ENCODE measurements around the gene ZNF207. TPM values are rescaled to one million over a fixed set of nuclear protein-coding genes. Genes with fewer than 3 reads are reported as not detected.

ZNF207 gene
- total and polyA plus RNA-seq, 9 of the 15 experiments (the other 6 are each of a cell fraction or from before 2014, with no cell fraction given) = 123 to 370 (median 250) TPM

- TF ChIP-seq ZNF407 (IDR thresholded peaks at IDR 0.05; ENCODE audit: low read depth) = no peak
- no peak for TF ChIP-seq CHD1 (IDR thresholded peaks at IDR 0.05; ENCODE audit: low read length)
- TF ChIP-seq MGA (IDR thresholded peaks at IDR 0.05) = no peak
- TF ChIP-seq ZNF239 (CRISPR knock-in tag; IDR thresholded peaks at IDR 0.05) = no peak
- TF ChIP-seq RNF219 (CRISPR knock-in tag; IDR thresholded peaks at IDR 0.05) = no peak
These were observed 19.8 kb upstream of the ZNF207 start (continued) for GRCh38 chr17:32330147-32330546.
